HepG2 (cell line): ENCODE data around the gene INAFM2. TPM values are rescaled to one million over a fixed set of nuclear protein-coding genes. Genes with fewer than 3 reads are reported as not detected.
A peak's percentile ranks its signal among the peaks of the same experiment; 100 is the strongest.

ENCODE experiments used
- ARID5B ChIP-seq: IDR thresholded peaks from 2 replicates; pipeline ENCODE4 v1.4.0; 2020; ENCODE audit warnings: mild to moderate bottlenecking, missing genetic modification reagents
- BORCS8-MEF2B ChIP-seq: sonication (generic); formaldehyde crosslinking; IDR thresholded peaks from 2 replicates; pipeline ENCODE4 v1.8.0; 2022; ENCODE audit warnings: mild to moderate bottlenecking, missing genetic modification reagents
- CEBPG ChIP-seq: IDR thresholded peaks from 2 replicates; pipeline ENCODE4 v1.6.1; 2016
- DZIP1 ChIP-seq: sonication (generic); formaldehyde crosslinking; IDR thresholded peaks from 2 replicates; pipeline ENCODE4 v1.5.0; 2020; ENCODE audit warnings: mild to moderate bottlenecking, missing genetic modification reagents
- KDM5B ChIP-seq: sonication (generic); formaldehyde crosslinking; IDR thresholded peaks from 2 replicates; pipeline ENCODE4 v1.4.0; 2020; ENCODE audit warnings: missing genetic modification reagents, mild to moderate bottlenecking, borderline replicate concordance
- KLF6 ChIP-seq: IDR thresholded peaks from 2 replicates; pipeline ENCODE4 v1.8.0; 2016; ENCODE audit warnings: missing biosample characterization, missing genetic modification reagents
- MXD1 ChIP-seq: sonication (generic); formaldehyde crosslinking; IDR thresholded peaks from 2 replicates; pipeline ENCODE4 v1.4.0; 2020; ENCODE audit warnings: mild to moderate bottlenecking, missing genetic modification reagents
- NFATC3 ChIP-seq: sonication (generic); formaldehyde crosslinking; IDR thresholded peaks from 2 replicates; pipeline ENCODE4 v1.5.1; 2020; ENCODE audit warnings: mild to moderate bottlenecking, missing genetic modification reagents
- RARA ChIP-seq: IDR thresholded peaks from 2 replicates; pipeline ENCODE4 v1.6.1; 2016; ENCODE audit warnings: missing genetic modification reagents, missing compliant biosample characterization
- SRSF1 ChIP-seq: fragments of 200-400 bp; formaldehyde crosslinking; optimal IDR thresholded peaks from 2 replicates; pipeline ENCODE3; 2017; ENCODE audit warnings: mild to moderate bottlenecking, low read depth, low read length, moderate library complexity
- TFDP1 ChIP-seq: IDR thresholded peaks from 2 replicates; pipeline ENCODE4 v1.6.1; 2016; ENCODE audit warnings: missing compliant biosample characterization, missing genetic modification reagents, borderline replicate concordance
- THAP7 ChIP-seq: sonication (generic); formaldehyde crosslinking; IDR thresholded peaks from 2 replicates; pipeline ENCODE4 v1.8.1; 2023; ENCODE audit warnings: mild to moderate bottlenecking, missing genetic modification reagents
- ZFX ChIP-seq: sonication (generic); formaldehyde crosslinking; IDR thresholded peaks from 2 replicates; pipeline ENCODE4 v1.4.0; 2020; ENCODE audit warnings: mild to moderate bottlenecking, low read depth, missing genetic modification reagents, moderate library complexity
- ZNF224 ChIP-seq: sonication (generic); formaldehyde crosslinking; IDR thresholded peaks from 2 replicates; pipeline ENCODE4 v1.5.0; 2020; ENCODE audit warnings: mild to moderate bottlenecking, missing genetic modification reagents
- ZNF549 ChIP-seq: sonication (generic); formaldehyde crosslinking; IDR thresholded peaks from 2 replicates; pipeline ENCODE4 v1.5.0; 2020; ENCODE audit warnings: missing genetic modification reagents
- ZNF564 ChIP-seq: sonication (generic); formaldehyde crosslinking; IDR thresholded peaks from 2 replicates; pipeline ENCODE4 v1.8.1; 2023; ENCODE audit warnings: mild to moderate bottlenecking, missing genetic modification reagents
- ZNF567 ChIP-seq: sonication (generic); formaldehyde crosslinking; IDR thresholded peaks from 2 replicates; pipeline ENCODE4 v1.8.1; 2023; ENCODE audit warnings: mild to moderate bottlenecking, missing genetic modification reagents, borderline replicate concordance
- ZNF580 ChIP-seq: IDR thresholded peaks from 2 replicates; pipeline ENCODE4 v1.6.1; 2016; ENCODE audit warnings: low read depth, borderline replicate concordance
- polyA plus RNA-seq, 8 experiments: library from polyadenylated mRNA; depleted of rRNA in 3 of 8; stranded (reverse) in 7 of 8; unstranded in 1 of 8; fragments of >200 nt; fragmentation: Illumina TruSeq in 4 of 8; extraction: Trizol in 4 of 8; gene quantifications; 2 replicates each; pipeline versions ENCODE4 v1.2.1 to v1.2.3, GENCODE V29; 2011 to 2016; ENCODE audit warnings: low read depth in 4 of 8, missing spikeins in 1 of 8, mixed read lengths in 1 of 8; ENCODE audit not compliant: insufficient read depth in 1 of 8
- total RNA-seq, 5 experiments: library from RNA; depleted of rRNA; stranded (reverse); fragments of >200 nt; fragmentation: Illumina TruSeq; extraction: Trizol; gene quantifications; 2 replicates each; pipeline ENCODE4 v1.2.3, GENCODE V29; 2016; ENCODE audit warnings: low read depth in 1 of 5

The INAFM2 gene
- total and polyA plus RNA-seq, 2 of the 13 experiments (the other 11 are each of a cell fraction or from before 2014, with no cell fraction given), result 5.5 to 6.5 TPM

GRCh38 chr15:40282147-40282868, 41.2 kb upstream of the INAFM2 start (continued):
- TF ChIP-seq ZNF580 (CRISPR knock-in tag), result no peak
- TF ChIP-seq KLF6, result no peak
- TF ChIP-seq BORCS8-MEF2B (CRISPR knock-in tag), result no peak
- no peak; the same call in 1 of the 2 replicates for TF ChIP-seq THAP7 (CRISPR knock-in tag)
- no peak for TF ChIP-seq DZIP1 (CRISPR knock-in tag)
- no peak for TF ChIP-seq RARA (CRISPR knock-in tag)
- TF ChIP-seq ZNF564 (CRISPR knock-in tag), result peak; percentile 30; the same call in 1 of the 2 replicates
- TF ChIP-seq SRSF1, result no peak
- TF ChIP-seq ZNF567 (CRISPR knock-in tag), result no peak
- TF ChIP-seq ZFX, result peak; percentile 57
- TF ChIP-seq ZNF549 (CRISPR knock-in tag), result no peak
- no peak for TF ChIP-seq MXD1
- no peak for TF ChIP-seq NFATC3 (CRISPR knock-in tag)
- peak; percentile 35; the same call in 1 of the 2 replicates for TF ChIP-seq TFDP1 (CRISPR knock-in tag)
- no peak for TF ChIP-seq ZNF224
- TF ChIP-seq CEBPG, result no peak
- peak; percentile 78; the same call in 1 of the 2 replicates for TF ChIP-seq KDM5B (CRISPR knock-in tag)
- TF ChIP-seq ARID5B, result no peak
